Progenitor cell of endocrine pancreas (in vitro differentiated cells): Measurements from ENCODE around the gene DEK. TPM values are rescaled to one million over a fixed set of nuclear protein-coding genes. Genes with fewer than 3 reads are reported as not detected.

ENCODE experiments used
- DNase-seq: peaks from one replicate; pipeline ENCODE4 v3.0.0; 2021; ENCODE audit warnings: low spot score; ENCODE audit not compliant: unreplicated experiment
- H3K27ac Mint-ChIP-seq: 2 replicates; pipeline ENCODE4 v1.8.0; 2021; ENCODE audit warnings: mild to moderate bottlenecking, moderate library complexity, mixed read lengths
- H3K27me3 Mint-ChIP-seq: 2 replicates; pipeline ENCODE4 v1.8.0; 2021; ENCODE audit warnings: mixed read lengths
- H3K36me3 Mint-ChIP-seq: 2 replicates; pipeline ENCODE4 v1.8.0; 2022; ENCODE audit warnings: mixed read lengths; ENCODE audit not compliant: insufficient read depth
- H3K4me1 Mint-ChIP-seq: 2 replicates; pipeline ENCODE4 v1.8.0; 2021; ENCODE audit warnings: low read depth, mixed read lengths
- H3K4me3 Mint-ChIP-seq: 2 replicates; pipeline ENCODE4 v1.8.0; 2021; ENCODE audit warnings: low read depth, mild to moderate bottlenecking, moderate library complexity, mixed read lengths
- H3K9me3 Mint-ChIP-seq: 2 replicates; pipeline ENCODE4 v1.8.0; 2021; ENCODE audit warnings: low read depth, mixed read lengths
- total RNA-seq: library from RNA; stranded (reverse); gene quantifications from 2 replicates; pipeline ENCODE4 v1.2.1, GENCODE V29; 2021
- TF ChIP-seq, protein P1 (sequence below): fragments of 200-600 bp; sonication (generic); IDR thresholded peaks from one replicate; pipeline ENCODE4 v1.5.0; 2021; ENCODE audit warnings: antibody characterized with exemption, mild to moderate bottlenecking; ENCODE audit not compliant: unreplicated experiment

Gene DEK
- total RNA-seq, 1 donor from 2014 or later: 120 TPM

- no peaks in the 10 kb centered on the region for H3K4me1 Mint-ChIP-seq
- H3K9me3 Mint-ChIP-seq: no peaks in the 10 kb centered on the region
- peaks cover 29% of the 10 kb centered on the region for H3K36me3 Mint-ChIP-seq
- no peak for DNase-seq
- H3K27ac Mint-ChIP-seq: no peak overlapping the region
- TF ChIP-seq, protein P1, sequence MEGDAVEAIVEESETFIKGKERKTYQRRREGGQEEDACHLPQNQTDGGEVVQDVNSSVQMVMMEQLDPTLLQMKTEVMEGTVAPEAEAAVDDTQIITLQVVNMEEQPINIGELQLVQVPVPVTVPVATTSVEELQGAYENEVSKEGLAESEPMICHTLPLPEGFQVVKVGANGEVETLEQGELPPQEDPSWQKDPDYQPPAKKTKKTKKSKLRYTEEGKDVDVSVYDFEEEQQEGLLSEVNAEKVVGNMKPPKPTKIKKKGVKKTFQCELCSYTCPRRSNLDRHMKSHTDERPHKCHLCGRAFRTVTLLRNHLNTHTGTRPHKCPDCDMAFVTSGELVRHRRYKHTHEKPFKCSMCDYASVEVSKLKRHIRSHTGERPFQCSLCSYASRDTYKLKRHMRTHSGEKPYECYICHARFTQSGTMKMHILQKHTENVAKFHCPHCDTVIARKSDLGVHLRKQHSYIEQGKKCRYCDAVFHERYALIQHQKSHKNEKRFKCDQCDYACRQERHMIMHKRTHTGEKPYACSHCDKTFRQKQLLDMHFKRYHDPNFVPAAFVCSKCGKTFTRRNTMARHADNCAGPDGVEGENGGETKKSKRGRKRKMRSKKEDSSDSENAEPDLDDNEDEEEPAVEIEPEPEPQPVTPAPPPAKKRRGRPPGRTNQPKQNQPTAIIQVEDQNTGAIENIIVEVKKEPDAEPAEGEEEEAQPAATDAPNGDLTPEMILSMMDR: no peak
- no peak overlapping the region for H3K4me3 Mint-ChIP-seq
- H3K27me3 Mint-ChIP-seq: no peaks in the 10 kb centered on the region
Observed at GRCh38 chr6:18244251-18244650, 20.1 kb downstream of the DEK start.

GRCh38 chr6:18243302-18243893 is 20.9 kb downstream of the DEK start:
- H3K9me3 Mint-ChIP-seq: no peaks in the 10 kb centered on the region
- TF ChIP-seq, protein P1: no peak
- no peaks in the 10 kb centered on the region for H3K4me1 Mint-ChIP-seq
- DNase-seq: no peak
- no peak overlapping the region for H3K27ac Mint-ChIP-seq
- H3K36me3 Mint-ChIP-seq: peaks cover 27% of the 10 kb centered on the region
- H3K4me3 Mint-ChIP-seq: no peak overlapping the region
- no peaks in the 10 kb centered on the region for H3K27me3 Mint-ChIP-seq

- no peak for DNase-seq
- TF ChIP-seq, protein P1: no peak
- no peaks in the 10 kb centered on the region for H3K4me1 Mint-ChIP-seq
- H3K4me3 Mint-ChIP-seq: no peak overlapping the region
- H3K36me3 Mint-ChIP-seq: peaks cover 32% of the 10 kb centered on the region
- H3K27me3 Mint-ChIP-seq: no peaks in the 10 kb centered on the region
- no peaks in the 10 kb centered on the region for H3K9me3 Mint-ChIP-seq
- no peak overlapping the region for H3K27ac Mint-ChIP-seq
Observed at GRCh38 chr6:18242062-18242851, 22.1 kb downstream of the DEK start.

- no peak overlapping the region for H3K4me3 Mint-ChIP-seq
- no peak for DNase-seq
- no peak overlapping the region for H3K27ac Mint-ChIP-seq
- TF ChIP-seq, protein P1: no peak
- H3K4me1 Mint-ChIP-seq: no peaks in the 10 kb centered on the region
- H3K27me3 Mint-ChIP-seq: no peaks in the 10 kb centered on the region
- peaks cover 32% of the 10 kb centered on the region for H3K36me3 Mint-ChIP-seq
- no peaks in the 10 kb centered on the region for H3K9me3 Mint-ChIP-seq
Observed at GRCh38 chr6:18241208-18242038, 22.9 kb downstream of the DEK start.

GRCh38 chr6:18240230-18240629 is 24.1 kb downstream of the DEK start:
- no peaks in the 10 kb centered on the region for H3K27me3 Mint-ChIP-seq
- H3K4me3 Mint-ChIP-seq: no peak overlapping the region
- no peak overlapping the region for H3K27ac Mint-ChIP-seq

More at GRCh38 chr6:18240230-18240629, 24.1 kb downstream of the DEK start:
- no peaks in the 10 kb centered on the region for H3K4me1 Mint-ChIP-seq
- peaks cover 38% of the 10 kb centered on the region for H3K36me3 Mint-ChIP-seq
- no peak for DNase-seq
- TF ChIP-seq, protein P1: no peak
- H3K9me3 Mint-ChIP-seq: no peaks in the 10 kb centered on the region
